Ramos (cell line): Measurements from ENCODE around the gene LILRA1.
"Not testable (repeated sequence)": the region's sequence is repeated elsewhere in the genome, so short reads cannot be mapped to it uniquely, and the experiment has no call there.

ENCODE experiments used
- in situ Hi-C: fragments of 300-500 bp; cut with MboI; formaldehyde crosslinking; loops from one replicate; pipeline ENCODE4 v1.14.3; 2022; ENCODE audit warnings: low sequenced_read_pairs; ENCODE audit not compliant: unreplicated experiment

Gene LILRA1

GRCh38 chr19:54576411-54576976 lies 16.9 kb upstream of the LILRA1 start:
- in situ Hi-C loops, result loop anchor here (5.0 kb wide), 1 partner anchor 279 kb away; no protein-coding TSS in a partner anchor

- in situ Hi-C loops, result loop anchor here (5.0 kb wide), 1 partner anchor 280 kb away; no protein-coding TSS in a partner anchor
Measured at GRCh38 chr19:54577334-54577733, 16.1 kb upstream of the LILRA1 start.

GRCh38 chr19:54578268-54578667 lies 15.2 kb upstream of the LILRA1 start:
- in situ Hi-C loops, result loop anchor here (5.0 kb wide), 1 partner anchor 281 kb away; no protein-coding TSS in a partner anchor

- in situ Hi-C loops, result no loop called here
Measured at GRCh38 chr19:54586397-54586796, 7.0 kb upstream of the LILRA1 start.

GRCh38 chr19:54587026-54587425 lies 6.4 kb upstream of the LILRA1 start:
- in situ Hi-C loops, result no loop called here

- in situ Hi-C loops, result not testable (repeated sequence)
Measured at GRCh38 chr19:54593931-54594626, 647 bp downstream of the LILRA1 start.

GRCh38 chr19:54594737-54595136 lies 1.3 kb downstream of the LILRA1 start:
- in situ Hi-C loops, result no loop called here

GRCh38 chr19:54595680-54596436 lies 2.4 kb downstream of the LILRA1 start:
- in situ Hi-C loops, result not testable (repeated sequence)

GRCh38 chr19:54600212-54600611 lies 6.8 kb downstream of the LILRA1 start:
- in situ Hi-C loops, result no loop called here

GRCh38 chr19:54606230-54606629 lies 12.8 kb downstream of the LILRA1 start:
- in situ Hi-C loops, result no loop called here

GRCh38 chr19:54606891-54607784 lies 13.7 kb downstream of the LILRA1 start:
- in situ Hi-C loops, result no loop called here

- in situ Hi-C loops, result no loop called here
Measured at GRCh38 chr19:54607785-54608150, 14.3 kb downstream of the LILRA1 start.

- in situ Hi-C loops, result no loop called here
Measured at GRCh38 chr19:54608205-54608604, 14.8 kb downstream of the LILRA1 start.

GRCh38 chr19:54608792-54609191 lies 15.4 kb downstream of the LILRA1 start:
- in situ Hi-C loops, result no loop called here

GRCh38 chr19:54609356-54609791 lies 15.9 kb downstream of the LILRA1 start:
- in situ Hi-C loops, result no loop called here

GRCh38 chr19:54612428-54612827 lies 19.0 kb downstream of the LILRA1 start:
- in situ Hi-C loops, result no loop called here

GRCh38 chr19:54614726-54615125 lies 21.3 kb downstream of the LILRA1 start:
- in situ Hi-C loops, result no loop called here

- in situ Hi-C loops, result no loop called here
Measured at GRCh38 chr19:54616057-54616456, 22.6 kb downstream of the LILRA1 start.

- in situ Hi-C loops, result no loop called here
Measured at GRCh38 chr19:54616821-54617560, 23.6 kb downstream of the LILRA1 start.

GRCh38 chr19:54620464-54620863 lies 27.0 kb downstream of the LILRA1 start:
- in situ Hi-C loops, result no loop called here
